A549 (cell line): ENCODE results near the gene DMBT1. TPM values are rescaled to one million over a fixed set of nuclear protein-coding genes. Genes with fewer than 3 reads are reported as not detected.

ENCODE experiments used
- ATAC-seq, 2 experiments: fragments of 200-7000 bp in 1 of 2; fragments of >200 bp in 1 of 2; cut with Nextera tagmentation in 1 of 2; cut with Tn5 transposase in 1 of 2; 3 replicates each; pipeline versions ENCODE4 v1.8.0 to v1.9.1; 2018 to 2020; ENCODE audit warnings: mild to moderate bottlenecking in 1 of 2, moderate library complexity in 1 of 2
- CTCF ChIA-PET: fragments of 300-600 bp; sonication (Branson Sonifier 250); formaldehyde crosslinking; extraction: SDS; loops from one replicate; lab custom pipeline; 2021; ENCODE audit warnings: antibody characterized with exemption, inconsistent platforms; lab: Yijun Ruan, JAX
- POLR2A ChIA-PET: fragments of 350-600 bp; formaldehyde crosslinking; extraction: SDS; loops from one replicate; lab custom pipeline; 2021; ENCODE audit warnings: antibody characterized with exemption, inconsistent platforms; lab: Yijun Ruan, JAX
- DNase-seq, 2 experiments: peaks; one replicate each; pipeline versions ENCODE4 v3.0.0 to v3.0.0-alpha.2; 2011 to 2016; ENCODE audit warnings: low read depth in 1 of 2, low spot score in 1 of 2
- FAIRE-seq: peaks from 2 replicates; lab custom pipeline; 2011; peaks lifted over from hg19 to GRCh38; lab: Jason Lieb, UNC
- H3K27ac ChIP-seq, 2 experiments: fragments of >200 bp; sonication (Bioruptor Twin); formaldehyde crosslinking; 3 replicates each; pipeline ENCODE4 v1.5.1; 2016 to 2017
- H3K4me1 ChIP-seq: fragments of >200 bp; sonication (Bioruptor Twin); formaldehyde crosslinking; 3 replicates; pipeline ENCODE4 v1.6.1; 2016
- H3K4me2 ChIP-seq: fragments of >200 bp; sonication (Bioruptor Twin); formaldehyde crosslinking; 3 replicates; pipeline ENCODE4 v1.6.1; 2016
- H3K4me3 ChIP-seq: fragments of >200 bp; sonication (Bioruptor Twin); formaldehyde crosslinking; 3 replicates; pipeline ENCODE4 v1.5.1; 2016
- H3K9me3 ChIP-seq: fragments of >200 bp; sonication (Bioruptor Twin); formaldehyde crosslinking; 3 replicates; pipeline ENCODE4 v1.6.1; 2016
- BCL3 ChIP-seq: fragments of >200 bp; sonication (Bioruptor Twin); formaldehyde crosslinking; IDR thresholded peaks from 3 replicates; pipeline ENCODE4 v1.6.1; 2016
- BHLHE40 ChIP-seq: IDR thresholded peaks from 2 replicates; pipeline ENCODE4 v1.6.1; 2012; ENCODE audit warnings: low read depth, low read length, inconsistent platforms
- CHD4 ChIP-seq: fragments of 200-600 bp; sonication (generic); IDR thresholded peaks from 2 replicates; pipeline ENCODE4 v1.6.1; 2016; ENCODE audit warnings: antibody characterized with exemption, mild to moderate bottlenecking, borderline replicate concordance
- CTCF ChIP-seq: fragments of >200 bp; sonication (Bioruptor Twin); formaldehyde crosslinking; IDR thresholded peaks from 3 replicates; pipeline ENCODE4 v1.5.1; 2016
- E2F6 ChIP-seq: IDR thresholded peaks from 2 replicates; pipeline ENCODE4 v1.6.1; 2012; ENCODE audit warnings: low read depth, borderline replicate concordance
- EHMT2 ChIP-seq: fragments of 200-600 bp; sonication (generic); IDR thresholded peaks from 2 replicates; pipeline ENCODE4 v1.6.1; 2016; ENCODE audit warnings: antibody characterized with exemption, low read depth, mild to moderate bottlenecking, moderate library complexity
- ELK1 ChIP-seq: fragments of 150-350 bp; IDR thresholded peaks from 2 replicates; pipeline ENCODE4 v1.6.1; 2014; ENCODE audit warnings: low read depth, mild to moderate bottlenecking, low read length
- ESRRA ChIP-seq: fragments of 150-350 bp; IDR thresholded peaks from 2 replicates; pipeline ENCODE4 v1.6.1; 2014; ENCODE audit warnings: mild to moderate bottlenecking, low read length, borderline replicate concordance
- FOSB ChIP-seq: fragments of 250-450 bp; sonication (Bioruptor Pico); IDR thresholded peaks from 2 replicates; pipeline ENCODE4 v1.5.0; 2020; ENCODE audit warnings: mild to moderate bottlenecking, moderate library complexity
- HES2 ChIP-seq: fragments of >200 bp; sonication (Bioruptor Twin); formaldehyde crosslinking; IDR thresholded peaks from 2 replicates; pipeline ENCODE4 v1.6.1; 2016
- HEYL ChIP-seq: fragments of 250-450 bp; sonication (Bioruptor Pico); IDR thresholded peaks from 2 replicates; pipeline ENCODE4 v1.8.0; 2021; ENCODE audit warnings: mild to moderate bottlenecking, moderate library complexity
- HOXA7 ChIP-seq: fragments of 250-450 bp; sonication (Bioruptor Pico); IDR thresholded peaks from 2 replicates; pipeline ENCODE4 v1.5.0; 2020; ENCODE audit warnings: mild to moderate bottlenecking, moderate library complexity
- MAX ChIP-seq: IDR thresholded peaks from 2 replicates; pipeline ENCODE4 v1.6.1; 2012
- NPAS2 ChIP-seq: fragments of 250-450 bp; sonication (Bioruptor Pico); IDR thresholded peaks from 2 replicates; pipeline ENCODE4 v1.8.0; 2022; ENCODE audit warnings: mild to moderate bottlenecking, moderate library complexity, borderline replicate concordance
- PHF8 ChIP-seq: fragments of 200-600 bp; sonication (generic); IDR thresholded peaks from 2 replicates; pipeline ENCODE4 v1.6.1; 2016; ENCODE audit warnings: low read depth, mild to moderate bottlenecking, antibody characterized with exemption, moderate library complexity, borderline replicate concordance
- POLR2A ChIP-seq: IDR thresholded peaks from 2 replicates; pipeline ENCODE4 v1.6.1; 2012; ENCODE audit warnings: mild to moderate bottlenecking, low read length
- POLR2AphosphoS2 ChIP-seq: conservative IDR thresholded peaks from 2 replicates; pipeline ENCODE4 v1.6.1; 2012; ENCODE audit warnings: low read length, improper control_type of control experiment, inconsistent platforms
- RAD21 ChIP-seq, 2 experiments: fragments of >200 bp in 1 of 2; sonication (Bioruptor Twin) in 1 of 2; formaldehyde crosslinking in 1 of 2; IDR thresholded peaks in 1 of 2; conservative IDR thresholded peaks in 1 of 2; 2 replicates in 1 of 2; 3 replicates in 1 of 2; pipeline ENCODE4 v1.6.1; 2012 to 2018; ENCODE audit warnings: inconsistent platforms in 1 of 2
- RARB ChIP-seq: fragments of 250-450 bp; sonication (Bioruptor Pico); IDR thresholded peaks from 2 replicates; pipeline ENCODE4 v1.8.0; 2021; ENCODE audit warnings: mild to moderate bottlenecking, moderate library complexity
- RFX5 ChIP-seq: fragments of 450-650 bp; IDR thresholded peaks from 2 replicates; pipeline ENCODE4 v1.7.1; 2014; ENCODE audit warnings: antibody characterized with exemption, mild to moderate bottlenecking, moderate library complexity
- SMC3 ChIP-seq: fragments of >200 bp; sonication (Bioruptor Twin); formaldehyde crosslinking; IDR thresholded peaks from 3 replicates; pipeline ENCODE4 v1.6.1; 2018; ENCODE audit warnings: inconsistent platforms
- USF2 ChIP-seq: fragments of 450-650 bp; IDR thresholded peaks from 2 replicates; pipeline ENCODE4 v1.6.1; 2014; ENCODE audit warnings: antibody characterized with exemption
- ZSCAN20 ChIP-seq: fragments of 250-450 bp; sonication (Bioruptor Pico); IDR thresholded peaks from 2 replicates; pipeline ENCODE4 v1.8.0; 2022; ENCODE audit warnings: mild to moderate bottlenecking, moderate library complexity
- WGBS: methylation state at CpG from one replicate; pipeline ENCODE4 v1.1.6; 2017; ENCODE audit errors: missing lambda C conversion rate; 5-methylcytosine and 5-hydroxymethylcytosine counted together
- polyA plus RNA-seq, 4 experiments: library from polyadenylated mRNA; depleted of rRNA in 3 of 4; stranded (reverse); fragments of >200 nt; fragmentation: RNase III in 1 of 4; extraction: RNeasy Plus Mini Kit Qiagen cat#74134 plus additional on column Dnase treatment in 1 of 4; gene quantifications; 2 replicates in 3 of 4; 3 replicates in 1 of 4; pipeline ENCODE4 v1.2.3, GENCODE V29; 2011 to 2017

Gene DMBT1
- polyA plus RNA-seq, 2 of the 4 experiments (the other 2 are of a cell fraction) = 0.01 to 0.03 TPM

GRCh38 chr10:122630526-122630925 lies 70.0 kb downstream of the DMBT1 start:
- Histone ChIP-seq H3K4me3 (no peak overlapping the region), H3K9me3 (no peaks in the 10 kb centered on the region), H3K27ac (no peak overlapping the region), H3K4me2 (no peak overlapping the region), H3K4me1 (no peaks in the 10 kb centered on the region)
- CTCF ChIA-PET = interaction anchor here (1.3 to 2.2 kb wide), 4 partner anchors 12 to 60 kb away, joined by 3 to 6 read pairs (median 3); no protein-coding TSS in a partner anchor
- 47% methylated on average over 6 of the region's 6 CpGs for WGBS
- ATAC-seq (no peak), FAIRE-seq (no peak), DNase-seq (no peak)
- TF ChIP-seq SMC3 (no peak), RFX5 (no peak), HES2 (no peak), ELK1 (no peak), POLR2AphosphoS2 (no peak), HEYL (CRISPR knock-in tag) (no peak), BHLHE40 (no peak), BCL3 (no peak), HOXA7 (CRISPR knock-in tag) (no peak), CHD4 (no peak), USF2 (no peak), POLR2A (no peak), NPAS2 (CRISPR knock-in tag) (no peak), ZSCAN20 (no peak), EHMT2 (no peak)
- POLR2A ChIA-PET = no interaction called here

- Histone ChIP-seq H3K4me1 (no peaks in the 10 kb centered on the region), H3K4me3 (no peak overlapping the region), H3K4me2 (no peak overlapping the region), H3K27ac (no peak overlapping the region), H3K9me3 (no peaks in the 10 kb centered on the region)
- POLR2A ChIA-PET = interaction anchor here (0.9 kb wide), 1 partner anchor 17 kb away, joined by 3 read pairs; no protein-coding TSS in a partner anchor
- CTCF ChIA-PET = interaction anchor here (1.3 to 2.2 kb wide), 2 partner anchors 17 to 58 kb away, joined by 3 to 6 read pairs; no protein-coding TSS in a partner anchor
- TF ChIP-seq RARB (no peak), FOSB (CRISPR knock-in tag) (no peak), ESRRA (no peak)
- no peak for FAIRE-seq
- 60% methylated on average over 3 of the region's 5 CpGs for WGBS
- no peak for DNase-seq
- ATAC-seq = no peak
These were observed 71.5 kb downstream of the DMBT1 start for GRCh38 chr10:122632031-122632430.

- Histone ChIP-seq H3K9me3 (no peaks in the 10 kb centered on the region), H3K4me1 (no peaks in the 10 kb centered on the region), H3K4me3 (no peak overlapping the region), H3K4me2 (no peak overlapping the region), H3K27ac (no peak overlapping the region)
- ChIA-PET CTCF (no interaction called here), POLR2A (interaction anchor here (0.9 kb wide), 1 partner anchor 16 kb away, joined by 3 read pairs; no protein-coding TSS in a partner anchor)
- WGBS = 0% methylated on average over 3 of the region's 3 CpGs
- ATAC-seq (peak in 1 of 2 experiments; percentile 32; a peak in 1 of 6 replicates), DNase-seq (no peak), FAIRE-seq (no peak)
- TF ChIP-seq PHF8 (no peak), CHD4 (no peak), HOXA7 (CRISPR knock-in tag) (no peak), RAD21 (conservative IDR thresholded peaks at IDR 0.05 in 1 of 2, IDR thresholded peaks at IDR 0.05 in 1 of 2) (no peak), E2F6 (no peak), MAX (no peak), RARB (no peak), CTCF (no peak)
These were observed 72.0 kb downstream of the DMBT1 start for GRCh38 chr10:122632576-122632975.
